HUDEP-2 (cell line): Measurements from ENCODE around the gene FGD6.
"Not testable (repeated sequence)": the region's sequence is repeated elsewhere in the genome, so short reads cannot be mapped to it uniquely, and the experiment has no call there.

Experiments used
- DNase-seq, 76 experiments: peaks; one replicate each; lab custom pipeline; 2025; ENCODE audit not compliant: unreplicated experiment in 76 of 76; lab: John Stamatoyannopoulos, UW

Gene FGD6

GRCh38 chr12:95096852-95097251, 120.4 kb downstream of the FGD6 start:
- DNase-seq: no peak

- no peak for DNase-seq
These were observed 120.9 kb downstream of the FGD6 start for GRCh38 chr12:95096378-95096777.

- DNase-seq: not testable (repeated sequence)
These were observed 121.4 kb downstream of the FGD6 start for GRCh38 chr12:95095866-95096265.

- no peak for DNase-seq
These were observed 127.8 kb downstream of the FGD6 start for GRCh38 chr12:95089462-95089861.

- no peak for DNase-seq
These were observed 128.9 kb downstream of the FGD6 start for GRCh38 chr12:95088379-95088778.

- DNase-seq: no peak
These were observed 131.7 kb downstream of the FGD6 start for GRCh38 chr12:95085612-95086011.

GRCh38 chr12:95083938-95084337, 133.3 kb downstream of the FGD6 start:
- no peak for DNase-seq

GRCh38 chr12:95083471-95083870, 133.8 kb downstream of the FGD6 start:
- DNase-seq: no peak

- DNase-seq: no peak
These were observed 139.9 kb downstream of the FGD6 start for GRCh38 chr12:95077341-95077740.

- no peak for DNase-seq
These were observed 142.5 kb downstream of the FGD6 start for GRCh38 chr12:95074766-95075165.

- DNase-seq: no peak
These were observed 143.4 kb downstream of the FGD6 start for GRCh38 chr12:95073698-95074520.

GRCh38 chr12:95072900-95073697, 144.2 kb downstream of the FGD6 start, which contains the start of gene NR2C1:
Gene NR2C1 (minus strand): TSS chr12:95073618. CDS start chr12:95067384, 6,234 bp downstream.
- DNase-seq: peak in 75 of 76 experiments; percentile 33 to 95 (median 90)

GRCh38 chr12:95070378-95070777, 146.9 kb downstream of the FGD6 start:
- DNase-seq: no peak

- no peak for DNase-seq
These were observed 151.0 kb downstream of the FGD6 start for GRCh38 chr12:95066091-95066855.

GRCh38 chr12:95060951-95061350, 156.3 kb downstream of the FGD6 start:
- no peak for DNase-seq

GRCh38 chr12:95059984-95060383, 157.3 kb downstream of the FGD6 start:
- no peak for DNase-seq

GRCh38 chr12:95057424-95057823, 159.8 kb downstream of the FGD6 start:
- DNase-seq: no peak

- DNase-seq: no peak
These were observed 162.2 kb downstream of the FGD6 start for GRCh38 chr12:95055057-95055456.

GRCh38 chr12:95054206-95054605, 163.1 kb downstream of the FGD6 start:
- DNase-seq: peak in 5 of 76 experiments; percentile 6 to 20 (median 17)

GRCh38 chr12:95051241-95051640, 166.0 kb downstream of the FGD6 start:
- peak in 14 of 76 experiments; percentile 1 to 40 (median 4) for DNase-seq

- no peak for DNase-seq
These were observed 179.4 kb downstream of the FGD6 start for GRCh38 chr12:95037906-95038305.
